SK-N-SH (cell line): ENCODE data around the gene LDLR. TPM values are rescaled to one million over a fixed set of nuclear protein-coding genes. Genes with fewer than 3 reads are reported as not detected.

ENCODE experiments used
- CTCF ChIA-PET: fragments of 300-600, 350-600 bp; formaldehyde crosslinking; extraction: SDS; loops from one replicate; lab custom pipeline; 2021; lab: Yijun Ruan, JAX
- POLR2A ChIA-PET: fragments of 350-600 bp; sonication (Branson Sonifier 250); formaldehyde crosslinking; extraction: SDS; loops from one replicate; lab custom pipeline; 2020; ENCODE audit warnings: antibody characterized with exemption, inconsistent platforms; lab: Yijun Ruan, JAX
- DNase-seq: peaks from one replicate; pipeline ENCODE4 v3.0.0; 2012
- H2AFZ ChIP-seq: fragments of 200-600 bp; sonication (generic); 2 replicates; pipeline ENCODE4 v1.8.1; 2016; ENCODE audit warnings: antibody characterized with exemption, mild to moderate bottlenecking, low read depth
- H3F3A ChIP-seq: fragments of 200-600 bp; sonication (generic); replicated peaks from 2 replicates; pipeline ENCODE3; 2016; ENCODE audit warnings: antibody characterized with exemption, mild to moderate bottlenecking; ENCODE audit not compliant: insufficient read depth
- H3K27ac ChIP-seq, 2 experiments: fragments of 200-500 bp in 1 of 2; fragments of 200-600 bp in 1 of 2; sonication (Bioruptor generic) in 1 of 2; sonication (generic), shearing (Covaris generic) in 1 of 2; 2 replicates each; pipeline versions ENCODE4 v1.5.1 to v1.6.1; 2014 to 2016; ENCODE audit warnings: low read depth in 2 of 2, inconsistent platforms in 1 of 2, low read length in 1 of 2, mild to moderate bottlenecking in 1 of 2, mixed read lengths in 1 of 2
- H3K27me3 ChIP-seq: fragments of 200-600 bp; sonication (generic), shearing (Covaris generic); 2 replicates; pipeline ENCODE4 v1.6.1; 2016; ENCODE audit warnings: mixed run types; ENCODE audit not compliant: insufficient read depth
- H3K36me3 ChIP-seq, 2 experiments: fragments of 200-500 bp in 1 of 2; fragments of 200-600 bp in 1 of 2; sonication (Bioruptor generic) in 1 of 2; sonication (generic) in 1 of 2; replicated peaks in 1 of 2; 2 replicates each; pipeline versions ENCODE3 to v1.5.1; 2014 to 2016; ENCODE audit warnings: low read length in 1 of 2, mild to moderate bottlenecking in 1 of 2; ENCODE audit not compliant: insufficient read depth in 2 of 2, control insufficient read depth in 1 of 2
- H3K4me1 ChIP-seq, 2 experiments: fragments of 200-500 bp in 1 of 2; fragments of 200-600 bp in 1 of 2; sonication (Bioruptor generic) in 1 of 2; sonication (generic), shearing (Covaris generic) in 1 of 2; 2 replicates each; pipeline versions ENCODE4 v1.5.1 to v1.6.1; 2014 to 2016; ENCODE audit warnings: low read depth in 1 of 2, low read length in 1 of 2, mixed run types in 1 of 2; ENCODE audit not compliant: insufficient read depth in 2 of 2, control insufficient read depth in 1 of 2
- H3K4me2 ChIP-seq: fragments of 200-600 bp; sonication (generic), shearing (Covaris generic); 2 replicates; pipeline ENCODE4 v1.6.1; 2017; ENCODE audit warnings: mixed run types
- H3K4me3 ChIP-seq, 2 experiments: fragments of 200-500 bp in 1 of 2; fragments of 200-600 bp in 1 of 2; sonication (Bioruptor generic) in 1 of 2; sonication (generic), shearing (Covaris generic) in 1 of 2; 2 replicates each; pipeline versions ENCODE4 v1.5.1 to v1.8.1; 2014 to 2016; ENCODE audit warnings: low read depth in 2 of 2, inconsistent platforms in 1 of 2, low read length in 1 of 2, mild to moderate bottlenecking in 1 of 2, mixed read lengths in 1 of 2, moderate library complexity in 1 of 2
- H3K79me2 ChIP-seq: fragments of 200-600 bp; sonication (generic); 2 replicates; pipeline ENCODE4 v1.8.1; 2017; ENCODE audit warnings: mild to moderate bottlenecking; ENCODE audit not compliant: insufficient read depth
- H3K9ac ChIP-seq: fragments of 200-600 bp; sonication (generic); 2 replicates; pipeline ENCODE4 v1.6.1; 2017; ENCODE audit warnings: mixed run types
- H3K9me2 ChIP-seq: fragments of 200-600 bp; sonication (generic); 2 replicates; pipeline ENCODE4 v1.6.1; 2017; ENCODE audit warnings: mixed run types
- H3K9me3 ChIP-seq: fragments of 200-600 bp; sonication (generic); 2 replicates; pipeline ENCODE4 v1.6.1; 2017; ENCODE audit warnings: mixed run types, mild to moderate bottlenecking, moderate library complexity
- H4K20me1 ChIP-seq: fragments of 200-600 bp; sonication (generic); 2 replicates; pipeline ENCODE4 v1.6.1; 2017; ENCODE audit warnings: mild to moderate bottlenecking, mixed run types; ENCODE audit not compliant: insufficient read depth
- CHD2 ChIP-seq: fragments of 150-350 bp; IDR thresholded peaks from 2 replicates; pipeline ENCODE4 v1.6.1; 2018; ENCODE audit warnings: low read length; ENCODE audit not compliant: partially characterized antibody
- EP300 ChIP-seq, 2 experiments: IDR thresholded peaks; 2 replicates each; pipeline versions ENCODE4 v1.4.0 to v1.6.1; 2012; ENCODE audit warnings: borderline replicate concordance in 1 of 2, low read depth in 1 of 2, low read length in 1 of 2
- FOXM1 ChIP-seq: IDR thresholded peaks from 2 replicates; pipeline ENCODE4 v1.4.0; 2012; ENCODE audit warnings: low read depth, mild to moderate bottlenecking
- GATA2 ChIP-seq: sonication (generic); formaldehyde crosslinking; IDR thresholded peaks from 2 replicates; pipeline ENCODE4 v1.5.0; 2020; ENCODE audit warnings: mild to moderate bottlenecking, missing genetic modification reagents
- JUND ChIP-seq: IDR thresholded peaks from 2 replicates; pipeline ENCODE4 v1.4.0; 2012
- NFIC ChIP-seq: IDR thresholded peaks from 2 replicates; pipeline ENCODE4 v1.4.0; 2012; ENCODE audit warnings: borderline replicate concordance
- POLR2AphosphoS5 ChIP-seq: IDR thresholded peaks from 2 replicates; pipeline ENCODE4 v1.6.1; 2012; ENCODE audit warnings: low read depth, low read length
- RAD21 ChIP-seq: IDR thresholded peaks from 2 replicates; pipeline ENCODE4 v1.6.1; 2012; ENCODE audit warnings: mild to moderate bottlenecking, low read length
- RCOR1 ChIP-seq: fragments of 150-350 bp; IDR thresholded peaks from 2 replicates; pipeline ENCODE4 v1.6.1; 2017; ENCODE audit warnings: antibody characterized with exemption, low read length
- REST ChIP-seq: IDR thresholded peaks from 2 replicates; pipeline ENCODE4 v1.6.1; 2012; ENCODE audit warnings: mild to moderate bottlenecking, low read depth, low read length, moderate library complexity
- RXRA ChIP-seq: IDR thresholded peaks from 2 replicates; pipeline ENCODE4 v1.4.0; 2012; ENCODE audit warnings: low read depth, mild to moderate bottlenecking, borderline replicate concordance
- SIN3A ChIP-seq: IDR thresholded peaks from 2 replicates; pipeline ENCODE4 v1.6.1; 2012; ENCODE audit warnings: low read depth, mild to moderate bottlenecking, low read length, moderate library complexity, borderline replicate concordance
- SMC3 ChIP-seq: IDR thresholded peaks from 2 replicates; pipeline ENCODE4 v1.6.1; 2012; ENCODE audit warnings: low read depth, low read length, improper control_type of control experiment
- TAF1 ChIP-seq: IDR thresholded peaks from 2 replicates; pipeline ENCODE4 v1.6.1; 2012; ENCODE audit warnings: low read depth, mild to moderate bottlenecking, low read length, moderate library complexity, borderline replicate concordance
- TCF12 ChIP-seq: IDR thresholded peaks from 2 replicates; pipeline ENCODE4 v1.4.0; 2012
- WGBS: methylation state at CpG from one replicate; pipeline ENCODE4 v1.1.6; 2017; ENCODE audit warnings: low lambda C conversion rate; 5-methylcytosine and 5-hydroxymethylcytosine counted together
- polyA plus RNA-seq, 3 experiments: library from polyadenylated mRNA; depleted of rRNA; stranded (reverse); fragments of >200 nt; gene quantifications; 2 replicates each; pipeline ENCODE4 v1.2.3, GENCODE V29; 2012
- TF ChIP-seq, protein P1 (sequence below): IDR thresholded peaks from 2 replicates; pipeline ENCODE4; 2012
- TF ChIP-seq, protein P2 (sequence below): fragments of 150-350 bp; IDR thresholded peaks from 2 replicates; pipeline ENCODE4 v1.6.1; 2017; ENCODE audit warnings: antibody characterized with exemption, low read length, low read depth, borderline replicate concordance

Gene LDLR
- polyA plus RNA-seq, 1 of the 3 experiments (the other 2 are of a cell fraction): 25.1 TPM

- H3K9me2 ChIP-seq: no peaks in the 10 kb centered on the region
- H3K27me3 ChIP-seq: no peaks in the 10 kb centered on the region
- no peak overlapping the region for H3K9ac ChIP-seq
- peaks cover 3% of the 10 kb centered on the region; the same call in 1 of the 2 replicates for H3K79me2 ChIP-seq
- H2AFZ ChIP-seq: no peak overlapping the region
- 97% methylated on average over 8 of the region's 8 CpGs for WGBS
- peaks cover 0 to 9% of the 10 kb centered on the region in 2 experiments; a peak in 1 of 4 replicates for H3K4me1 ChIP-seq
- no peaks in the 10 kb centered on the region for H3K9me3 ChIP-seq
- no peak for DNase-seq
- peaks cover 49 to 60% of the 10 kb centered on the region in 2 experiments for H3K36me3 ChIP-seq
- ChIA-PET CTCF (interaction anchor here (1.5 kb wide), 1 partner anchor 47 kb away, joined by 5 read pairs; no protein-coding TSS in a partner anchor), POLR2A (no interaction called here)
- H3K4me2 ChIP-seq: no peak overlapping the region
- H4K20me1 ChIP-seq: no peaks in the 10 kb centered on the region
- peaks cover 19% of the 10 kb centered on the region for H3F3A ChIP-seq
- no peak overlapping the region for H3K27ac ChIP-seq
- no peak overlapping the region for H3K4me3 ChIP-seq
- TF ChIP-seq TCF12 (no peak), REST (no peak), RAD21 (no peak), POLR2AphosphoS5 (no peak), SIN3A (no peak)
- TF ChIP-seq, protein P1, sequence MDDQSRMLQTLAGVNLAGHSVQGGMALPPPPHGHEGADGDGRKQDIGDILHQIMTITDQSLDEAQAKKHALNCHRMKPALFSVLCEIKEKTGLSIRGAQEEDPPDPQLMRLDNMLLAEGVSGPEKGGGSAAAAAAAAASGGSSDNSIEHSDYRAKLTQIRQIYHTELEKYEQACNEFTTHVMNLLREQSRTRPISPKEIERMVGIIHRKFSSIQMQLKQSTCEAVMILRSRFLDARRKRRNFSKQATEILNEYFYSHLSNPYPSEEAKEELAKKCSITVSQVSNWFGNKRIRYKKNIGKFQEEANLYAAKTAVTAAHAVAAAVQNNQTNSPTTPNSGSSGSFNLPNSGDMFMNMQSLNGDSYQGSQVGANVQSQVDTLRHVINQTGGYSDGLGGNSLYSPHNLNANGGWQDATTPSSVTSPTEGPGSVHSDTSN: no peak
These were observed 84.4 kb downstream of the LDLR start for GRCh38 chr19:11173516-11174155.

DNA sequence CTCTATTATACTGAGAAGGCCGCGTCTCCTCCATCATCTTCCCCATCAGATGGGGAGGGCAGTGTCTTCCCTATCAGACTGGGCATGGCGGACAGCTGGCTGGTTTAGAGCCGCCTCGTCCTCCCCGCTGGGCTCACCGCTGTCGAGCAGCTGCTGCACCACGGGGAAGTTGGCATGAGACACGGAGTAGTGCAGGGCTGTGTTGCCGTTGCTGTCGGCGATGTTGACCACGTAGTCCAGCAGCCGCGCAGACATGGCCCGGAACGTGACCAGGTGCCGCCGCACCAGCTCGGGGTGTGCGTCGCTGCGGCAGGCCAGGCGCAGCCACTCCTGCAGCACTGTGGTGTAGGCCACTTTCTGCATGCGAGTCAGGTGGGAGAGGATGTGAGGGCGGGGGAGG is 85.1 kb downstream of the LDLR start:
- DNase-seq: no peak
- Histone ChIP-seq H3K36me3 (peaks cover 49 to 62% of the 10 kb centered on the region in 2 experiments), H3K4me2 (no peak overlapping the region), H2AFZ (no peak overlapping the region), H3K9me2 (no peaks in the 10 kb centered on the region), H3K27me3 (no peaks in the 10 kb centered on the region), H3K4me1 (peaks cover 0 to 2% of the 10 kb centered on the region in 2 experiments; a peak in 1 of 4 replicates), H3K9ac (no peak overlapping the region), H3K9me3 (no peaks in the 10 kb centered on the region), H3F3A (peaks cover 12% of the 10 kb centered on the region), H3K79me2 (peaks cover 7% of the 10 kb centered on the region; the same call in 1 of the 2 replicates), H3K4me3 (no peak overlapping the region), H4K20me1 (no peaks in the 10 kb centered on the region), H3K27ac (no peak overlapping the region)
- ChIA-PET CTCF (no interaction called here), POLR2A (no interaction called here)
- WGBS: 98% methylated on average over 14 of the region's 27 CpGs
- TF ChIP-seq, protein P1: no peak
- TF ChIP-seq, protein P2, sequence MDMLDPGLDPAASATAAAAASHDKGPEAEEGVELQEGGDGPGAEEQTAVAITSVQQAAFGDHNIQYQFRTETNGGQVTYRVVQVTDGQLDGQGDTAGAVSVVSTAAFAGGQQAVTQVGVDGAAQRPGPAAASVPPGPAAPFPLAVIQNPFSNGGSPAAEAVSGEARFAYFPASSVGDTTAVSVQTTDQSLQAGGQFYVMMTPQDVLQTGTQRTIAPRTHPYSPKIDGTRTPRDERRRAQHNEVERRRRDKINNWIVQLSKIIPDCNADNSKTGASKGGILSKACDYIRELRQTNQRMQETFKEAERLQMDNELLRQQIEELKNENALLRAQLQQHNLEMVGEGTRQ: no peak
- TF ChIP-seq FOXM1 (no peak), CHD2 (no peak), RXRA (no peak), NFIC (no peak), SMC3 (no peak), SIN3A (no peak), RAD21 (no peak), EP300 (IDR thresholded peaks at IDR 0.05; ENCODE audit: borderline replicate concordance in 1 of 2, low read depth in 1 of 2, low read length in 1 of 2) (no peak), TAF1 (no peak), RCOR1 (no peak), JUND (no peak), POLR2AphosphoS5 (no peak), GATA2 (CRISPR knock-in tag) (no peak)
